ENCODE data around the gene DHRS7B.

DNA sequence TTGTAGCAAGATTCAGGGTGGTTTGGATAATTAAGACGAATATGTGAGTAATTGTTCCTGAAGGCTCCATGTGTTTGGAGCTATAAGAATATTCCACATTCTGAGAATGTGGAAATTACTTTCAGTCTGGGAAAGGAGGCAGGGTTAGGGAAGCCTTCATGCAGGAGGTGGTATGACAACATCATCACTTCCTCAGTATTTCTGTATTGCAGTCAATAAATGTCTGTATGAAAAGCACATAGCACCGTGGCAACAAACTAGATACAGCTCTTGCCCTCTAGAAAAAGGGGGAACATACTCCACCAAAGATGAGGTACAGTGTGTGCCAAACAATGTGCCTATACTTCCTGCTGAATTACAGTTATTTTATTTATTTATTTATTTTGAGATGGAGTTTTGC, 26.1 kb upstream of the DHRS7B start:
- TF ChIP-seq, protein P1, sequence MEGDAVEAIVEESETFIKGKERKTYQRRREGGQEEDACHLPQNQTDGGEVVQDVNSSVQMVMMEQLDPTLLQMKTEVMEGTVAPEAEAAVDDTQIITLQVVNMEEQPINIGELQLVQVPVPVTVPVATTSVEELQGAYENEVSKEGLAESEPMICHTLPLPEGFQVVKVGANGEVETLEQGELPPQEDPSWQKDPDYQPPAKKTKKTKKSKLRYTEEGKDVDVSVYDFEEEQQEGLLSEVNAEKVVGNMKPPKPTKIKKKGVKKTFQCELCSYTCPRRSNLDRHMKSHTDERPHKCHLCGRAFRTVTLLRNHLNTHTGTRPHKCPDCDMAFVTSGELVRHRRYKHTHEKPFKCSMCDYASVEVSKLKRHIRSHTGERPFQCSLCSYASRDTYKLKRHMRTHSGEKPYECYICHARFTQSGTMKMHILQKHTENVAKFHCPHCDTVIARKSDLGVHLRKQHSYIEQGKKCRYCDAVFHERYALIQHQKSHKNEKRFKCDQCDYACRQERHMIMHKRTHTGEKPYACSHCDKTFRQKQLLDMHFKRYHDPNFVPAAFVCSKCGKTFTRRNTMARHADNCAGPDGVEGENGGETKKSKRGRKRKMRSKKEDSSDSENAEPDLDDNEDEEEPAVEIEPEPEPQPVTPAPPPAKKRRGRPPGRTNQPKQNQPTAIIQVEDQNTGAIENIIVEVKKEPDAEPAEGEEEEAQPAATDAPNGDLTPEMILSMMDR (IDR thresholded peaks at IDR 0.05), result no peak
- no peak for TF ChIP-seq EP300 (IDR thresholded peaks at IDR 0.05)
- TF ChIP-seq POLR2A (IDR thresholded peaks at IDR 0.05), result no peak

Data from tibial nerve (tissue), 4 donors.